PFSK-1 (cell line): Measurements from ENCODE around the gene PACC1.

ENCODE experiments used
- POLR2AphosphoS5 ChIP-seq: IDR thresholded peaks from 2 replicates; pipeline ENCODE4 v1.6.1; 2012; ENCODE audit warnings: low read depth, mild to moderate bottlenecking, control low read depth, low read length, moderate library complexity
- REST ChIP-seq, 2 experiments: IDR thresholded peaks; 2 replicates each; pipeline versions ENCODE4 v1.6.1 to v1.8.0; 2011 to 2012; ENCODE audit warnings: low read depth in 2 of 2, low read length in 2 of 2, control low read depth in 1 of 2, inconsistent platforms in 1 of 2, mild to moderate bottlenecking in 1 of 2, moderate library complexity in 1 of 2; ENCODE audit not compliant: insufficient read depth in 1 of 2

DNA sequence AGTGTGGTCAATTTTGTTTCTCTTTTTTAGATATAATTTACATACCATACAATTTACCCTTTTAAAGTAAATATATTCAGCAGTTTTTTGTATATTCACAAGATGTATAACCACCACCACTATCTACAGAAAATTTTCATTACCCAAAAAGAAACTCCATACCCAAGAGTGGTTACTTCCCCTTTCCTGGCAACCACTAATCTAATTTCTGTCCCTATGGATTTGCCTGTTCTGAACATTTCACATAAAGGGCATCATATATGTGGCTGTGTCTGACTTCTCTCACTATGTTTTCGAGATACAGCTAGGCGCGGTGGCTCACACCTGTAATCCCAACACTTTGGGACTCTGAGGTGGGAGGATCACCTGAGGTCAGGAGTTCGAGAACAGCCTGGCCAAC is 13.6 kb downstream of the PACC1 start:
- no peak for TF ChIP-seq POLR2AphosphoS5
- TF ChIP-seq REST (IDR thresholded peaks at IDR 0.05; ENCODE audit: insufficient read depth in 1 of 2, low read depth in 2 of 2, low read length in 2 of 2), result no peak
